GM18505 (cell line): ENCODE data around the gene KIAA0319L.

ENCODE experiments used
- ATAC-seq: cut with Tn5 transposase; IDR thresholded peaks from one replicate; pipeline ENCODE4 v1.9.1; 2021; ENCODE audit not compliant: unreplicated experiment
- POLR2A ChIP-seq: IDR thresholded peaks from 4 replicates; pipeline ENCODE4 v1.6.1; 2011; ENCODE audit warnings: borderline replicate concordance; ENCODE audit not compliant: insufficient read depth, insufficient read length; ENCODE audit errors: extremely low read depth

Gene KIAA0319L

GRCh38 chr1:35434703-35435102, 122.5 kb downstream of the KIAA0319L start:
- TF ChIP-seq POLR2A: no peak
- no peak for ATAC-seq

- no peak for TF ChIP-seq POLR2A
- ATAC-seq: no peak
Measured at GRCh38 chr1:35433714-35434113, 123.5 kb downstream of the KIAA0319L start.

GRCh38 chr1:35432231-35432630, 125.0 kb downstream of the KIAA0319L start:
- ATAC-seq: no peak
- no peak for TF ChIP-seq POLR2A

GRCh38 chr1:35431173-35431599, 126.0 kb downstream of the KIAA0319L start:
- no peak for ATAC-seq
- no peak for TF ChIP-seq POLR2A

- TF ChIP-seq POLR2A: no peak
- no peak for ATAC-seq
Measured at GRCh38 chr1:35430762-35431161, 126.4 kb downstream of the KIAA0319L start.

- ATAC-seq: no peak
- TF ChIP-seq POLR2A: no peak
Measured at GRCh38 chr1:35428360-35428759, 128.8 kb downstream of the KIAA0319L start.

GRCh38 chr1:35426097-35426586, 131.1 kb downstream of the KIAA0319L start:
- ATAC-seq: no peak
- no peak for TF ChIP-seq POLR2A

- ATAC-seq: no peak
- no peak for TF ChIP-seq POLR2A
Measured at GRCh38 chr1:35408925-35409324, 148.3 kb downstream of the KIAA0319L start.

- TF ChIP-seq POLR2A: no peak
- no peak for ATAC-seq
Measured at GRCh38 chr1:35407743-35408142, 149.5 kb downstream of the KIAA0319L start.

GRCh38 chr1:35406103-35406502, 151.1 kb downstream of the KIAA0319L start:
- ATAC-seq: no peak
- TF ChIP-seq POLR2A: no peak

- no peak for TF ChIP-seq POLR2A
- ATAC-seq: no peak
Measured at GRCh38 chr1:35401049-35401448, 156.2 kb downstream of the KIAA0319L start.

GRCh38 chr1:35398739-35399138, 158.5 kb downstream of the KIAA0319L start:
- ATAC-seq: no peak
- TF ChIP-seq POLR2A: no peak

GRCh38 chr1:35394386-35394785, 162.8 kb downstream of the KIAA0319L start:
- no peak for ATAC-seq
- no peak for TF ChIP-seq POLR2A

GRCh38 chr1:35390600-35391494, 166.4 kb downstream of the KIAA0319L start:
- ATAC-seq: no peak
- no peak for TF ChIP-seq POLR2A
